DOHH2 (cell line): Measurements from ENCODE around the gene PRPF40A.

Experiments
- H3F3A ChIP-seq: fragments of 200-600 bp; sonication (generic), shearing (Covaris generic); 2 replicates; pipeline ENCODE4 v1.6.0; 2016; ENCODE audit warnings: antibody characterized with exemption, mild to moderate bottlenecking; ENCODE audit not compliant: control insufficient read depth, insufficient read depth
- H3K27ac ChIP-seq: fragments of 200-600 bp; sonication (generic); 2 replicates; pipeline ENCODE4 v1.5.1; 2014; ENCODE audit warnings: low read depth, mild to moderate bottlenecking, low read length, moderate library complexity
- H3K27me3 ChIP-seq: fragments of 200-600 bp; sonication (generic); 2 replicates; pipeline ENCODE4 v1.6.1; 2014; ENCODE audit warnings: mild to moderate bottlenecking, low read length, mixed read lengths; ENCODE audit not compliant: control insufficient read depth
- H3K36me3 ChIP-seq: fragments of 200-600 bp; sonication (generic); 2 replicates; pipeline ENCODE4 v1.6.1; 2014; ENCODE audit warnings: mild to moderate bottlenecking, low read length, moderate library complexity, mixed read lengths; ENCODE audit not compliant: control insufficient read depth
- H3K4me1 ChIP-seq: fragments of 200-600 bp; sonication (generic); 2 replicates; pipeline ENCODE4 v1.6.1; 2014; ENCODE audit warnings: mild to moderate bottlenecking, low read length, mixed read lengths; ENCODE audit not compliant: control insufficient read depth
- H3K4me2 ChIP-seq: fragments of 200-600 bp; sonication (generic); 2 replicates; pipeline ENCODE4 v1.6.0; 2014; ENCODE audit warnings: mild to moderate bottlenecking, low read length, moderate library complexity
- H3K4me3 ChIP-seq: fragments of 200-600 bp; sonication (generic); 2 replicates; pipeline ENCODE4 v1.5.1; 2014; ENCODE audit warnings: mild to moderate bottlenecking, low read length, mixed read lengths
- H3K79me2 ChIP-seq: fragments of 200-600 bp; sonication (generic); 2 replicates; pipeline ENCODE4 v1.6.1; 2014; ENCODE audit warnings: mild to moderate bottlenecking, low read length, mixed read lengths; ENCODE audit not compliant: control insufficient read depth
- H3K9me2 ChIP-seq: fragments of 200-600 bp; sonication (generic); replicated peaks from 2 replicates; pipeline ENCODE4 v1.6.1; 2014; ENCODE audit warnings: mild to moderate bottlenecking, low read length, mixed read lengths; ENCODE audit not compliant: control insufficient read depth
- H3K9me3 ChIP-seq: fragments of 200-600 bp; sonication (generic); 2 replicates; pipeline ENCODE4 v1.6.1; 2014; ENCODE audit warnings: antibody characterized with exemption, low read length, mixed read lengths; ENCODE audit not compliant: control insufficient read depth, insufficient read depth
- H4K20me1 ChIP-seq: fragments of 200-600 bp; sonication (generic); 2 replicates; pipeline ENCODE4 v1.6.0; 2014; ENCODE audit warnings: low read depth, mild to moderate bottlenecking, antibody characterized with exemption, low read length, moderate library complexity; ENCODE audit not compliant: control insufficient read depth, insufficient read depth
- CTCF ChIP-seq: fragments of 200-600 bp; sonication (generic); IDR thresholded peaks from one replicate; pipeline ENCODE4 v1.5.1; 2014; ENCODE audit warnings: antibody characterized with exemption, mild to moderate bottlenecking, low read depth, low read length; ENCODE audit not compliant: poor library complexity, severe bottlenecking
- EZH2phosphoT487 ChIP-seq: fragments of 200-600 bp; sonication (generic); IDR thresholded peaks from 2 replicates; pipeline ENCODE4 v1.6.1; 2017; ENCODE audit warnings: borderline replicate concordance, mild to moderate bottlenecking, antibody characterized with exemption, low read length, moderate library complexity, mixed read lengths

Gene PRPF40A

GRCh38 chr2:152629202-152629601 lies 88.1 kb downstream of the PRPF40A start:
- no peaks in the 10 kb centered on the region for H4K20me1 ChIP-seq

GRCh38 chr2:152627351-152627957 lies 89.8 kb downstream of the PRPF40A start:
- TF ChIP-seq CTCF: no peak
- TF ChIP-seq EZH2phosphoT487: no peak
- Histone ChIP-seq H3K27ac (no peak overlapping the region), H3K27me3 (peaks cover 9% of the 10 kb centered on the region), H3F3A (no peaks in the 10 kb centered on the region), H3K4me1 (no peaks in the 10 kb centered on the region), H4K20me1 (no peaks in the 10 kb centered on the region), H3K79me2 (no peaks in the 10 kb centered on the region), H3K36me3 (no peaks in the 10 kb centered on the region), H3K9me3 (no peaks in the 10 kb centered on the region), H3K4me3 (no peak overlapping the region), H3K9me2 (no peaks in the 10 kb centered on the region), H3K4me2 (no peak overlapping the region)

More at GRCh38 chr2:152629202-152629601, 88.1 kb downstream of the PRPF40A start:
- Histone ChIP-seq H3F3A (no peaks in the 10 kb centered on the region), H3K27ac (no peak overlapping the region), H3K9me3 (no peaks in the 10 kb centered on the region), H3K36me3 (no peaks in the 10 kb centered on the region), H3K79me2 (no peaks in the 10 kb centered on the region), H3K4me2 (no peak overlapping the region), H3K27me3 (peaks cover 12% of the 10 kb centered on the region), H3K4me1 (no peaks in the 10 kb centered on the region), H3K9me2 (no peaks in the 10 kb centered on the region), H3K4me3 (no peak overlapping the region)
- TF ChIP-seq CTCF: no peak
- no peak for TF ChIP-seq EZH2phosphoT487

GRCh38 chr2:152626911-152627339 lies 90.3 kb downstream of the PRPF40A start:
- H3F3A ChIP-seq: no peaks in the 10 kb centered on the region
- no peaks in the 10 kb centered on the region for H3K9me3 ChIP-seq
- no peaks in the 10 kb centered on the region for H3K4me1 ChIP-seq
- no peaks in the 10 kb centered on the region for H3K36me3 ChIP-seq
- no peaks in the 10 kb centered on the region for H3K9me2 ChIP-seq
- no peaks in the 10 kb centered on the region for H3K79me2 ChIP-seq
- H4K20me1 ChIP-seq: no peaks in the 10 kb centered on the region
- no peak overlapping the region for H3K4me3 ChIP-seq
- H3K4me2 ChIP-seq: no peak overlapping the region
- H3K27ac ChIP-seq: no peak overlapping the region
- TF ChIP-seq CTCF: no peak
- no peak for TF ChIP-seq EZH2phosphoT487
- peaks cover 9% of the 10 kb centered on the region for H3K27me3 ChIP-seq
